Neuronal stem cell (in vitro differentiated cells): ENCODE results near the gene ANKS1A.

Experiments used
- DNase-seq: peaks from one replicate; pipeline ENCODE4 v3.0.0-alpha.2; 2013; ENCODE audit warnings: low spot score
- H2AFZ ChIP-seq: one replicate; pipeline ENCODE4 v1.6.1; 2013; ENCODE audit warnings: mild to moderate bottlenecking, low read length, inconsistent platforms
- H2AK5ac ChIP-seq: 2 replicates; pipeline ENCODE4 v1.6.1; 2013; ENCODE audit warnings: low read depth, mild to moderate bottlenecking, inconsistent platforms, low read length, moderate library complexity, mixed read lengths
- H2BK120ac ChIP-seq: 2 replicates; pipeline ENCODE4 v1.6.1; 2013; ENCODE audit warnings: low read depth, mild to moderate bottlenecking, inconsistent platforms, low read length, moderate library complexity, mixed read lengths
- H2BK12ac ChIP-seq: one replicate; pipeline ENCODE4 v1.6.1; 2013; ENCODE audit warnings: low read length, inconsistent platforms
- H2BK15ac ChIP-seq: 2 replicates; pipeline ENCODE4 v1.6.1; 2013; ENCODE audit warnings: mild to moderate bottlenecking, low read length, inconsistent platforms, mixed read lengths
- H2BK5ac ChIP-seq: one replicate; pipeline ENCODE4 v1.6.1; 2013; ENCODE audit warnings: inconsistent platforms, mild to moderate bottlenecking, low read length, moderate library complexity
- H3K14ac ChIP-seq: one replicate; pipeline ENCODE4 v1.6.1; 2013; ENCODE audit warnings: low read length, inconsistent platforms
- H3K18ac ChIP-seq: 2 replicates; pipeline ENCODE4 v1.6.1; 2013; ENCODE audit warnings: low read length, inconsistent platforms
- H3K23ac ChIP-seq: 2 replicates; pipeline ENCODE4 v1.6.1; 2013; ENCODE audit warnings: low read depth, mild to moderate bottlenecking, mixed read lengths, low read length, inconsistent platforms; ENCODE audit not compliant: poor library complexity
- H3K27ac ChIP-seq: replicated peaks from 3 replicates; pipeline ENCODE4 v1.5.1; 2013; ENCODE audit warnings: low read length, inconsistent platforms
- H3K27me3 ChIP-seq, 3 experiments: 2 replicates each; pipeline ENCODE4 v1.6.1; 2013; ENCODE audit warnings: low read length in 3 of 3, mild to moderate bottlenecking in 2 of 3, inconsistent platforms in 1 of 3, low read depth in 1 of 3, mixed read lengths in 1 of 3, moderate library complexity in 1 of 3; ENCODE audit not compliant: control insufficient read depth in 3 of 3, insufficient read depth in 3 of 3
- H3K36me3 ChIP-seq, 2 donors: replicated peaks in 1 of 2; 2 replicates each; pipeline ENCODE4 v1.6.1; 2013; ENCODE audit warnings: low read length in 2 of 2; ENCODE audit not compliant: control insufficient read depth in 2 of 2, insufficient read depth in 2 of 2
- H3K4ac ChIP-seq: 2 replicates; pipeline ENCODE4 v1.6.1; 2013; ENCODE audit warnings: inconsistent platforms, mild to moderate bottlenecking, low read length, moderate library complexity
- H3K4me1 ChIP-seq, 2 donors: 1 replicate in 1 of 2; 2 replicates in 1 of 2; pipeline ENCODE4 v1.6.1; 2013; ENCODE audit warnings: low read length in 2 of 2, low read depth in 1 of 2; ENCODE audit not compliant: control insufficient read depth in 2 of 2, insufficient read depth in 1 of 2
- H3K4me2 ChIP-seq: one replicate; pipeline ENCODE4 v1.6.1; 2013; ENCODE audit warnings: mild to moderate bottlenecking, low read length, inconsistent platforms; ENCODE audit not compliant: insufficient read depth, poor library complexity, severe bottlenecking
- H3K4me3 ChIP-seq, 2 donors: 2 replicates each; pipeline ENCODE4 v1.5.1; 2013; ENCODE audit warnings: low read length in 2 of 2, mild to moderate bottlenecking in 2 of 2, inconsistent platforms in 1 of 2, moderate library complexity in 1 of 2
- H3K79me1 ChIP-seq: one replicate; pipeline ENCODE4 v1.6.1; 2013; ENCODE audit warnings: low read depth, mild to moderate bottlenecking, inconsistent platforms, low read length, moderate library complexity
- H3K9ac ChIP-seq: one replicate; pipeline ENCODE4 v1.6.1; 2013; ENCODE audit warnings: mild to moderate bottlenecking, low read depth, low read length, inconsistent platforms; ENCODE audit not compliant: poor library complexity
- H3K9me3 ChIP-seq, 2 donors: replicated peaks in 1 of 2; 2 replicates each; pipeline versions ENCODE3 to v1.6.1; 2013; ENCODE audit warnings: low read length in 2 of 2, mild to moderate bottlenecking in 2 of 2, inconsistent platforms in 1 of 2, low read depth in 1 of 2, mixed read lengths in 1 of 2, moderate library complexity in 1 of 2; ENCODE audit not compliant: control insufficient read depth in 2 of 2, insufficient read depth in 1 of 2
- H4K8ac ChIP-seq: one replicate; pipeline ENCODE4 v1.6.1; 2013; ENCODE audit warnings: low read depth, mild to moderate bottlenecking, inconsistent platforms, low read length, moderate library complexity
- H4K91ac ChIP-seq: one replicate; pipeline ENCODE4 v1.6.1; 2013; ENCODE audit warnings: low read length, low read depth, mild to moderate bottlenecking, inconsistent platforms; ENCODE audit not compliant: poor library complexity
- whole genome bisulfite sequencing, 2 donors: extraction: QIAGEN DNeasy Blood & Tissue Kit; methylation state at CpG; one replicate each; pipeline ENCODE4 v1.1.7; 2013; ENCODE audit warnings: missing lambda C conversion rate in 2 of 2, mixed read lengths in 1 of 2; ENCODE audit not compliant: insufficient read length in 2 of 2, insufficient replicate concordance in 1 of 2; ENCODE audit errors: extremely low coverage in 2 of 2; 5-methylcytosine and 5-hydroxymethylcytosine counted together

ANKS1A gene

GRCh38 chr6:35025232-35026188 is 136.5 kb downstream of the ANKS1A start:
- no peak overlapping the region for H3K9ac ChIP-seq
- H3K14ac ChIP-seq = no peak overlapping the region
- H2BK15ac ChIP-seq = no peak overlapping the region
- H3K4me3 ChIP-seq = no peak overlapping the region
- H3K79me1 ChIP-seq = no peaks in the 10 kb centered on the region
- H3K27me3 ChIP-seq = no peaks in the 10 kb centered on the region
- H3K23ac ChIP-seq = no peak overlapping the region
- no peak overlapping the region for H2BK12ac ChIP-seq
- H2AFZ ChIP-seq = no peak overlapping the region
- no peak overlapping the region for H3K4me2 ChIP-seq
- no peak overlapping the region for H2BK120ac ChIP-seq
- peak overlapping the region; percentile 51 for H3K18ac ChIP-seq
- no peak overlapping the region for H2AK5ac ChIP-seq
- peaks cover 9 to 12% of the 10 kb centered on the region in 2 donors for H3K4me1 ChIP-seq
- WGBS, 2 donors = no CpG with 5 or more reads among the region's 11 CpGs
- DNase-seq = no peak
- no peak overlapping the region for H2BK5ac ChIP-seq
- no peak overlapping the region for H4K91ac ChIP-seq
- H3K9me3 ChIP-seq = no peaks in the 10 kb centered on the region
- no peak overlapping the region for H4K8ac ChIP-seq
- no peak overlapping the region for H3K27ac ChIP-seq
- H3K36me3 ChIP-seq = peaks cover 2 to 7% of the 10 kb centered on the region in 2 donors
- no peak overlapping the region for H3K4ac ChIP-seq

- DNase-seq = no peak
- H3K18ac ChIP-seq = no peak overlapping the region
- H4K91ac ChIP-seq = no peak overlapping the region
- H3K4ac ChIP-seq = no peak overlapping the region
- no peak overlapping the region for H2BK5ac ChIP-seq
- H3K27ac ChIP-seq = no peak overlapping the region
- H2BK120ac ChIP-seq = no peak overlapping the region
- no peak overlapping the region for H2AK5ac ChIP-seq
- no peak overlapping the region for H3K14ac ChIP-seq
- no peak overlapping the region for H4K8ac ChIP-seq
- H3K4me3 ChIP-seq = no peak overlapping the region
- H3K9me3 ChIP-seq = no peaks in the 10 kb centered on the region
- no peaks in the 10 kb centered on the region for H3K27me3 ChIP-seq
- H3K9ac ChIP-seq = no peak overlapping the region
- H3K4me1 ChIP-seq = peaks cover 9 to 12% of the 10 kb centered on the region in 2 donors
- H2BK15ac ChIP-seq = no peak overlapping the region
- H2BK12ac ChIP-seq = no peak overlapping the region
- no peak overlapping the region for H3K23ac ChIP-seq
- no peak overlapping the region for H2AFZ ChIP-seq
- H3K36me3 ChIP-seq = peaks cover 0 to 2% of the 10 kb centered on the region in 2 donors
- H3K4me2 ChIP-seq = no peak overlapping the region
- 100% methylated on average over 1 of the region's 5 CpGs; no CpG with 5 or more reads in 1 of the 2 donors for WGBS, 2 donors
- no peaks in the 10 kb centered on the region for H3K79me1 ChIP-seq
These were observed 137.6 kb downstream of the ANKS1A start for GRCh38 chr6:35026434-35027222.

DNA sequence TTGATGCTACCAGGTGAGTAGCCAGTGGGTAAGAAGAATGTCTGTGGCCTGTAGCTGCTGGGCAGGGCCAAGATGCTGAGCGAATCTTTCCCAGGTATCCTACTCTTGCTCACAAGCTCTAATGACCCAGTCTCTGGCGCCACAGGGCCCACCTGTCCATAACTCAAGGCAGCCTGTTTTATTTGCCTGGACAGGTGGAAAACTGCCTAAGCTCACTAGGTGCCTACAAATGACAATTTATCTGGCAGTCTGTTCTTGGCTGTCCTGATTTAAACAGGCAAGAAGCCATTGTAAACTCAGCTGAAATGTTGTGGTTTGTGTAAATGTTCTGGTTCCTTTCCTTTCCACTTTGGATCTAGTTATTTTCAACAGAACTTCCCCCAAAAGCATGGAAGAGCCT is 138.8 kb downstream of the ANKS1A start:
- H3K4me1 ChIP-seq = peaks cover 9 to 12% of the 10 kb centered on the region in 2 donors
- no peak overlapping the region for H3K4me2 ChIP-seq
- H4K8ac ChIP-seq = no peak overlapping the region
- no peak overlapping the region for H3K4me3 ChIP-seq
- H3K23ac ChIP-seq = no peak overlapping the region
- H2BK12ac ChIP-seq = no peak overlapping the region
- H3K18ac ChIP-seq = no peak overlapping the region
- no peak overlapping the region for H2BK15ac ChIP-seq
- H4K91ac ChIP-seq = no peak overlapping the region
- H3K4ac ChIP-seq = no peak overlapping the region
- no peak overlapping the region for H2AFZ ChIP-seq
- H3K27me3 ChIP-seq = no peaks in the 10 kb centered on the region
- H3K14ac ChIP-seq = no peak overlapping the region
- no peaks in the 10 kb centered on the region for H3K79me1 ChIP-seq
- no peaks in the 10 kb centered on the region for H3K9me3 ChIP-seq
- no peak for DNase-seq
- no peak overlapping the region for H2BK5ac ChIP-seq
- WGBS, 2 donors = no CpG with 5 or more reads among the region's 2 CpGs
- H3K27ac ChIP-seq = no peak overlapping the region
- no peak overlapping the region for H2AK5ac ChIP-seq
- no peak overlapping the region for H2BK120ac ChIP-seq
- H3K36me3 ChIP-seq = peaks cover 0 to 2% of the 10 kb centered on the region in 2 donors
- no peak overlapping the region for H3K9ac ChIP-seq
